Transverse colon (tissue), 4 donors: Measurements from ENCODE around the gene SP1. TPM values are rescaled to one million over a fixed set of nuclear protein-coding genes. Genes with fewer than 3 reads are reported as not detected.
"Not testable (repeated sequence)": the region's sequence is repeated elsewhere in the genome, so short reads cannot be mapped to it uniquely, and the experiment has no call there.

Experiments
- DNase-seq: peaks from one replicate; pipeline ENCODE4 v3.0.0-alpha.2; 2019
- H3K27ac ChIP-seq, 4 donors: fragments of 200-600 bp; sonication (generic); 2 replicates each; pipeline ENCODE4 v1.5.1; 2016 to 2018; ENCODE audit warnings: inconsistent platforms in 4 of 4
- H3K27me3 ChIP-seq: fragments of 200-600 bp; sonication (generic); 2 replicates; pipeline ENCODE4 v1.5.1; 2017; ENCODE audit warnings: inconsistent platforms
- H3K36me3 ChIP-seq, 4 donors: fragments of 200-600 bp; sonication (generic); 2 replicates each; pipeline ENCODE4 v1.5.1; 2017 to 2019; ENCODE audit warnings: inconsistent platforms in 4 of 4
- H3K4me1 ChIP-seq, 4 donors: fragments of 200-600 bp; sonication (generic); 2 replicates each; pipeline ENCODE4 v1.5.1; 2017 to 2020; ENCODE audit warnings: inconsistent platforms in 4 of 4
- H3K4me3 ChIP-seq, 4 donors: fragments of 200-600 bp; sonication (generic); 1 replicate in 1 of 4; 2 replicates in 3 of 4; pipeline versions ENCODE4 v1.5.1 to v1.6.1; 2017 to 2019; ENCODE audit warnings: inconsistent platforms in 4 of 4
- H3K9me3 ChIP-seq, 2 donors: fragments of 200-600 bp; sonication (generic); 2 replicates each; pipeline ENCODE4 v1.5.1; 2017 to 2019; ENCODE audit warnings: inconsistent platforms in 2 of 2
- EP300 ChIP-seq: sonication (generic); formaldehyde crosslinking; IDR thresholded peaks from one replicate; pipeline ENCODE4 v1.6.1; 2017; ENCODE audit warnings: antibody characterized with exemption, low read depth
- POLR2A ChIP-seq: fragments of 450-650 bp; IDR thresholded peaks from one replicate; pipeline ENCODE4 v1.6.1; 2016; ENCODE audit warnings: antibody characterized with exemption, mild to moderate bottlenecking, moderate library complexity
- POLR2AphosphoS5 ChIP-seq, 3 donors: sonication (generic); formaldehyde crosslinking; IDR thresholded peaks; one replicate each; pipeline ENCODE4 v1.6.1; 2016; ENCODE audit warnings: antibody characterized with exemption in 3 of 3
- WGBS, 2 donors: methylation state at CpG; one replicate each; pipeline ENCODE4 v1.1.5; 2018; ENCODE audit warnings: low coverage in 1 of 2; 5-methylcytosine and 5-hydroxymethylcytosine counted together
- in situ Hi-C, 4 donors: fragments of 200-750 bp; cut with MboI; loops; one replicate each; pipeline versions ENCODE4 v1.15.0 to v1.15.1; 2017; ENCODE audit warnings: low sequenced_read_pairs in 3 of 4, low pct_ligation_motif_present in 1 of 4, low pct_unique_long_range_greater_than_20kb in 1 of 4
- intact Hi-C: fragments of 100-400 bp; cut with DNase I; formaldehyde crosslinking; loops from one replicate; pipeline ENCODE4 v1.15.1; 2023; ENCODE audit warnings: low total_unique reads
- total RNA-seq, 4 donors: library from RNA; depleted of rRNA; stranded (reverse); fragments of >200 nt; gene quantifications; one replicate each; pipeline ENCODE4 v1.1.0, GENCODE V29; 2016
- TF ChIP-seq, protein P1 (sequence below), 5 experiments: fragments of 200-600 bp in 3 of 5; fragments of 450-650 bp in 2 of 5; sonication (generic) in 3 of 5; IDR thresholded peaks; 1 replicate in 2 of 5; 2 replicates in 3 of 5; pipeline ENCODE4 v1.5.1; 2016 to 2017; ENCODE audit warnings: antibody characterized with exemption in 5 of 5, inconsistent platforms in 3 of 5, mild to moderate bottlenecking in 2 of 5, moderate library complexity in 1 of 5

Gene SP1
- total RNA-seq, 4 donors from 2014 or later, result 32.6 to 80.1 (median 67.1) TPM

DNA sequence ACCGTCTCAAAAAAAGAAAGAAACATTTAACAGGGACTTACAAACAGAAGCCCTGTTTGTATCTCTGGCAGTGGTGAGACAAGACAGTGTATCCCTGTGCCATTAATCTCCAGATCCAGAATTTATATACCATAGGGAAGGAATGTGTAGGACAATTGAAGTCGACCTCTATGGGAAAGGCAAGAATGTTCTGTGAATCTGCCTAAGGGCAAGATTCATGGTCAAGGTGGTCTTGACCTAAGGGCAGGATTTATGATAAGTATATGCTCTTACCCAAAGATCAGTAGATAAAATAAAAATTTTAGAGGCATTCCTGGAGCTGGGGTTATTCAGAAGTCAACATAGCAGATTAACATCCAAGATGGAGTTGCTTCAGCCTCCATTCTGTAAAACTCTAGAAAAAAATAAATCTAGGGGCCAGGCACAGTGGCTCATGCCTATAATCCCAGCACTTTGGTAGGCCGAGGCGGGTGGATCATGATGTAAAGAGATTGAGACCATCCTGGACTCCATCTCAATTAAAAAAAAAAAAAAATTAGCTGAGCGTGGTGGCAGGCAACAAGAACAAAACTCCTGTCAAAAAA lies 21.0 kb upstream of the SP1 start:
- intact Hi-C loops, result no loop called here
- no peaks in the 10 kb centered on the region for H3K27me3 ChIP-seq
- H3K27ac ChIP-seq, result no peak overlapping the region
- H3K4me3 ChIP-seq, result no peak overlapping the region
- H3K36me3 ChIP-seq, result no peaks in the 10 kb centered on the region
- H3K9me3 ChIP-seq, result no peaks in the 10 kb centered on the region
- no peak for TF ChIP-seq POLR2A
- TF ChIP-seq, protein P1, sequence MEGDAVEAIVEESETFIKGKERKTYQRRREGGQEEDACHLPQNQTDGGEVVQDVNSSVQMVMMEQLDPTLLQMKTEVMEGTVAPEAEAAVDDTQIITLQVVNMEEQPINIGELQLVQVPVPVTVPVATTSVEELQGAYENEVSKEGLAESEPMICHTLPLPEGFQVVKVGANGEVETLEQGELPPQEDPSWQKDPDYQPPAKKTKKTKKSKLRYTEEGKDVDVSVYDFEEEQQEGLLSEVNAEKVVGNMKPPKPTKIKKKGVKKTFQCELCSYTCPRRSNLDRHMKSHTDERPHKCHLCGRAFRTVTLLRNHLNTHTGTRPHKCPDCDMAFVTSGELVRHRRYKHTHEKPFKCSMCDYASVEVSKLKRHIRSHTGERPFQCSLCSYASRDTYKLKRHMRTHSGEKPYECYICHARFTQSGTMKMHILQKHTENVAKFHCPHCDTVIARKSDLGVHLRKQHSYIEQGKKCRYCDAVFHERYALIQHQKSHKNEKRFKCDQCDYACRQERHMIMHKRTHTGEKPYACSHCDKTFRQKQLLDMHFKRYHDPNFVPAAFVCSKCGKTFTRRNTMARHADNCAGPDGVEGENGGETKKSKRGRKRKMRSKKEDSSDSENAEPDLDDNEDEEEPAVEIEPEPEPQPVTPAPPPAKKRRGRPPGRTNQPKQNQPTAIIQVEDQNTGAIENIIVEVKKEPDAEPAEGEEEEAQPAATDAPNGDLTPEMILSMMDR (IDR thresholded peaks at IDR 0.05), result no peak
- no peak for TF ChIP-seq EP300
- no peak for TF ChIP-seq POLR2AphosphoS5 (IDR thresholded peaks at IDR 0.05)
- no peak for DNase-seq
- 84 to 86% methylated on average over 5 of the region's 5 CpGs for WGBS, 2 donors
- in situ Hi-C loops, result loop anchor here in 1 of 4 donors (5.0 kb wide), 1 partner anchor 63 kb away; the partner anchor contains the start of gene AMHR2
- H3K4me1 ChIP-seq, result no peaks in the 10 kb centered on the region

DNA sequence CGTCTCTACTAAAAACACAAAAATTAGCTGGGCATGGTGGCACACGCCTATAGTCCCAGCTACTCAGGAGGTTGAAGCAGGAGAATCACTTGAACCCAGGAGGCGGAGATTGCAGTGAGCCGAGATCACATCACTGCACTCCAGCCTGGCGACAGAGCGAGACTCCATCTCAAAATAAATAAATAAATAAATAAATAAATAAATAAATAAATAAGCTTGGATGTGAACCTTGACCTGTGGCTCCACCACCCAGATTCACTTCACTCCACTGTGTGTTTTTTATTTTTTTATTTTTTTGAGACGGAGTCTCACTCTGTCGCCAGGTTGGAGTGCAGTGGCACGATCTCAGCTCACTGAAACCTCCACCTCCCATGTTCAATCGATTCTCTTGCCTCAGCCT lies 18.3 kb upstream of the SP1 start:
- H3K9me3 ChIP-seq, DNase-seq, H3K4me3 ChIP-seq, H3K27ac ChIP-seq, H3K36me3 ChIP-seq, in situ Hi-C loops, H3K27me3 ChIP-seq, intact Hi-C loops: not testable (repeated sequence)
- H3K4me1 ChIP-seq, result peaks cover 0 to 16% (median 7%) of the 10 kb centered on the region in 4 donors
- 94 to 95% methylated on average over 5 to 10 of the region's 10 CpGs for WGBS, 2 donors

- no peak for DNase-seq
- 50 to 82% methylated on average over 1 to 4 of the region's 4 CpGs for WGBS, 2 donors
- no peaks in the 10 kb centered on the region for H3K9me3 ChIP-seq
- intact Hi-C loops, result no loop called here
- no peak overlapping the region for H3K4me3 ChIP-seq
- in situ Hi-C loops, result no loop called here
- H3K36me3 ChIP-seq, result no peaks in the 10 kb centered on the region
- TF ChIP-seq POLR2A (no peak), EP300 (no peak)
- TF ChIP-seq, protein P1 (IDR thresholded peaks at IDR 0.05), result no peak
- peaks cover 2 to 44% (median 20%) of the 10 kb centered on the region in 4 donors for H3K4me1 ChIP-seq
- no peaks in the 10 kb centered on the region for H3K27me3 ChIP-seq
- H3K27ac ChIP-seq, result peak overlapping the region; percentile 48 to 68 (median 62)
Observed at GRCh38 chr12:53365245-53365904, 14.6 kb upstream of the SP1 start.

DNA sequence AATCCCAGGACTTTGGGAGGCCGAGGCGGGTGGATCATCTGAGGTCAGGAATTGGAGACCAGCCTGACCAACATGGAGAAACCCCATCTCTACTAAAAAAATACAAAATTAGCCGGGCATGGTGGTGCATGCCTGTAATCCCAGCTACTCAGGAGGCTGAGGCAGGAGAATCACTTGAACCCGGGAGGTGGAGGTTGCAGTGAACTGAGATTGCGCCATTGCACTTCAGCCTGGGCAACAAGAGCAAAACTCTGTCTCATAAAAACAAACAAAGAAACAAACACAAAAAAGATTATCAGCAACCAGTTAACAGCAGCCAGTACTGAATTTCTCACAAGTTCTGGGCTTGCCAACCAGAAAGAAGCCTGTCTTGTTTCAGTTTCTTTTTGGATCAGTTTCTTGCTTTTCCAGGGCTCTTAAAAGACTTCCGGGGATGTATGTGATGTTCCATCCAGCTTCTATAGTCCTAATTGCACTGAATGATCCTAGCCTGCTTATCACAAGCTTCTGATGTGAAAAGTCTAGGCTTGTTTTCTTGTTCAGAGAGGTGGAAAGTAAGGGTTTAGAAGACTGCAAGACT lies 6.3 kb upstream of the SP1 start:
- WGBS, 2 donors, result 63 to 69% methylated on average over 4 to 6 of the region's 6 CpGs
- H3K4me1 ChIP-seq, result peaks cover 12 to 55% (median 30%) of the 10 kb centered on the region in 4 donors
- in situ Hi-C loops, H3K4me3 ChIP-seq, DNase-seq, H3K9me3 ChIP-seq, H3K27me3 ChIP-seq, H3K36me3 ChIP-seq, intact Hi-C loops: not testable (repeated sequence)
- H3K27ac ChIP-seq, result peak overlapping the region; percentile 28 to 97 (median 76)

DNA sequence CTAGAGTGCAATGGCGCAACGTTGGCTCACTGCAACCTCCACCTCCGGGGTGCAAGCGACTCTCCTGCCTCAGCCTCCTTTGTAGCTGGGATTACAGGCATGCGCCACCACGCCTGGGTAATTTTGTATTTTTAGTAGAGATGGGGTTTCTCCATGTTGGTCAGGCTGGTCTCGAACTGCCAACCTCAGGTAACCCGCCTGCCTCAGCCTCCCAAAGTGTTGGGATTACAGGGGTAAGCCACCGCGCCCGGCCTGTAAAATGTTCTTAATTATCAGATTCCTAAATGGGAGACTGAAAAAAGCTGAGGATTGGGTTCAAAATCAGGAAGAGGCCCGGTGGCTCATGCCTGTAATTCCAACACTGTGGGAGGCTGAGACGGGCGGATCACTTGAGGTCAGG lies 5.7 kb upstream of the SP1 start:
- 82 to 88% methylated on average over 3 to 14 of the region's 14 CpGs for WGBS, 2 donors
- H3K4me3 ChIP-seq, DNase-seq, H3K9me3 ChIP-seq, intact Hi-C loops, H3K27me3 ChIP-seq, in situ Hi-C loops, H3K36me3 ChIP-seq: not testable (repeated sequence)
- peak overlapping the region in 2 of 4 donors; percentile 56 to 97 for H3K27ac ChIP-seq
- H3K4me1 ChIP-seq, result peaks cover 12 to 53% (median 33%) of the 10 kb centered on the region in 4 donors
